ENCODE measurements around the gene CORO7.

- TF ChIP-seq CTCF (IDR thresholded peaks at IDR 0.05; ENCODE audit: borderline replicate concordance, extremely low read depth, low read length, poor library complexity, severe bottlenecking) (no peak), EZH2 (IDR thresholded peaks at IDR 0.05; ENCODE audit: borderline replicate concordance, low read depth, low read length, severe bottlenecking) (no peak)
Measured at GRCh38 chr16:4338125-4338582, 78.2 kb downstream of the CORO7 start.
